Stimulated activated CD8-positive, alpha-beta memory T cell treated with anti-CD3 and anti-CD28 coated beads, Interleukin-7, amount 100 ng/mL, for 48 hours (primary cell): ENCODE data around the gene ZNF862.
"Not testable (repeated sequence)": the region's sequence is repeated elsewhere in the genome, so short reads cannot be mapped to it uniquely, and the experiment has no call there.

ENCODE experiments used
- DNase-seq, 2 donors: peaks; one replicate each; pipeline ENCODE4 v3.0.0-alpha.2; 2020; ENCODE audit warnings: low read depth in 1 of 2; ENCODE audit errors: extremely low read depth in 1 of 2

The ZNF862 gene

DNA sequence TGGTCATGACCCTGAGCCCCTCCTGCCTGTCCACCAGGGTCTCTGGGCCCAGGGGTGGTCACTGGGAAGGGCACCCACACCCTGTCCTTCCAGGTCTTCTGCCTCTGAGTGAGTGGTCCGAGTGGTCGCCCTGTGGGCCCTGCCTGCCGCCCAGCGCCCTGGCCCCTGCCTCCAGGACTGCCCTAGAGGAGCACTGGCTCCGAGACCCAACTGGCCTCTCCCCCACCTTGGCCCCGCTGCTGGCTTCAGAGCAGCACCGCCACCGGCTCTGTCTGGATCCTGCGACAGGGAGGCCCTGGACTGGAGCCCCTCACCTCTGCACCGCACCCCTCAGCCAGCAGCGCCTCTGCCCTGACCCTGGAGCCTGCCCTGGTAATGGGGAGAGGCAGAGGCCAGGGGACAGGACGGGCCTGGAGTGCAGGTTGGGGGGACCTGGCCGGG is 13.9 kb upstream of the ZNF862 start:
- no peak for DNase-seq

DNA sequence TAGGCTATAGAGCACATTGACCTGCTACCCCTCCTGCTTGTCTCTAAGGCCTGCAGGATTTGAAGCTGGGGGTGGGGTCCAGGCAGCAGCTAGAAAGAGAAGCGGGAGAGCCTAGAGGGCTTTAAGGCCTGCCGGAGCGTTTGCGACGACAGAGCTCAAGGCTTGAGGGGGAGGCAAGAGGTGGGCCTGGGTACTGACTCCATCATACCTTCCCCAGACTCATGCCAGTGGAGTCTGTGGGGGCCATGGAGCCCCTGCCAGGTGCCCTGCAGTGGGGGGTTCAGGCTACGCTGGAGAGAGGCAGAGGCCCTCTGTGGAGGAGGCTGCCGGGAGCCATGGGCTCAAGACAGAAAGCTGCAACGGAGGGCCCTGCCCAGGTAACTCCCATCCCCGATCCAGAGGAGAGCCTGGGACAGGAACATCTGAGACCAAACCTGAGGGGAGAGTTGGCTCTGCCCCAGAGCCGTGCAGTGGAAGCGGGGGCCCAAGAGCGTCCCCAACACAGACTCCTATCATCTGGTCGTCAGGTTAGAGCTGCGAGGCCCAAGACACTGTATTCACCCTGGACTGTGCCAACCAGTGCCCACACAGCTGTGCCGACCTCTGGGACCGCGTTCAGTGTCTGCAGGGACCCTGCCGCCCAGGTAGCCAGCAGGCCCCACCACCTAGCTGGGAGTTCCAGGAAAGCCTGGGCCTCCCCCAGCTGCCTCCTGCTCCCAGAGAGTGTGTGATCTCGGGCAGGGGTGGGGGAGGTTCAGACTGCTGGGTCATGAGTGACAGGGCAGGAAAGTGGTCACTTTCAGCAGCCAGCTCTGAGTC is 13.2 kb upstream of the ZNF862 start:
- no peak for DNase-seq

- DNase-seq: no peak
These were observed 12.4 kb upstream of the ZNF862 start for GRCh38 chr7:149825567-149826343.

DNA sequence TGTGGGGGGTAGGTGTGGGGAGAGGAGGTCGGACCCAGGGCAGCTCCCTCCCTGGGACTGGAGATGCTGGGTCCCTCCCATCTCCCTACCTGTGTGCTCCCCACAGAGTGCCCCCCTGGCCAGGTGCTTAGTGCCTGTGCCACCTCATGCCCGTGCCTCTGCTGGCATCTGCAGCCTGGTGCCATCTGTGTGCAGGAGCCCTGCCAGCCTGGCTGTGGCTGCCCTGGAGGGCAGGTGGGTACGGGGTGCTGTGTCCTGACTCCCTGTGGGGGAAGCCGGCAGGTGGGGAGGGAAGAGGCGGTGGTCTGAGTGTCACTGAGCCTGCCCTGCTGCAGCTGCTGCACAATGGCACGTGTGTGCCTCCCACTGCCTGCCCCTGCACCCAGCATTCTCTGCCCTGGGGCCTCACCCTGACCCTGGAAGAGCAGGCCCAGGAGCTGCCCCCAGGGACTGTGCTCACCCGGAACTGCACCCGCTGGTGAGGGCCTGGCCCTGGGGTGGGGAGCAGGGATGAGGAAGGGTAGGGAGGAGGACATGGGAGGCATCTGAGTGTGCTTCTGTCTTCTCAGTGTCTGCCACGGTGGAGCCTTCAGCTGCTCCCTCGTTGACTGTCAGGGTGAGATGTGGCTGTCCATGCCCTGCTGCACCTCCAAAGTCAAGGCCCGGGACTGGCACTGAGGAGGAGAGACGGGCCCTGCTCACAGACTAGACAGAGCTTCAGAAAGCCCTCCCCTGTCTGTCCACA is 11.7 kb upstream of the ZNF862 start:
- no peak for DNase-seq

DNA sequence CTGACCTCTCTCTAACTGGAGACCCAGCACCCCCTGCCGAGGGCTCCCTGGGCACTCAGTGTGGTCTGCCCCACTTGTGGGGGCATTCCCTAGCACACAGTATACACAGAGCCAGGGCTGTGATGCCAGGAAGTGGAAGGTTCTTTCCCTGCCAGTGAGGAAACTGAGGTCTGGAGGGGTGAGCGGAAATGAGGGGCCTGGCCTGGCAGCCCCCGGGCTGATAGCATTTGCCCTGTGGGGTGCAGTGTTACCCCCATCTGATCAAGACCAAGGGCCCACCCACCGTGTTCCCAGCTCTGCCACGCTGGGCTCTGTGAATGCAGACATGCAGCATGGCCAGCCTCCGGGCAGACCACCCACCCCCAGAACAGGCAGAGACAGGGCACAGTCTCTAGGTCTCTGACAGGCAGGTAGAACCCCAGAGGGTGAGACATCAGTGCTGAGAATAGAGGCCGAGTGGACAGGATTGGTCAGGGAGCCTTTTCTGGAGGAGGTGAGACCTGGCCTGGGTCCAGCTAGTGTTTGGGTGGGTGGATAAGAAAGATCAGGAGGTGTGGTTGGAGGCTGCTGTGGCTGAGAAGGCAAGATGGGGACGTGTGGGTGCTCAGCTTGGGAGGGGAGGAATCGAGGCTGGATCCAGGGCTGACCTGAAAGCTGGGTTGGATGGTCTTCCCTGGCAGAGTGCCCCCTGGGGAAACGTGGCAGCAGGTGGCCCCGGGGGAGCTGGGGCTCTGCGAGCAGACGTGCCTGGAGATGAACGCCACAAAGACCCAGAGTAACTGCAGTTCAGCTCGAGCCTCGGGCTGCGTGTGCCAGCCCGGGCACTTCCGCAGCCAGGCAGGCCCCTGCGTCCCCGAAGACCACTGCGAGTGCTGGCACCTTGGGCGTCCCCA is 10.8 kb upstream of the ZNF862 start:
- no peak for DNase-seq

DNA sequence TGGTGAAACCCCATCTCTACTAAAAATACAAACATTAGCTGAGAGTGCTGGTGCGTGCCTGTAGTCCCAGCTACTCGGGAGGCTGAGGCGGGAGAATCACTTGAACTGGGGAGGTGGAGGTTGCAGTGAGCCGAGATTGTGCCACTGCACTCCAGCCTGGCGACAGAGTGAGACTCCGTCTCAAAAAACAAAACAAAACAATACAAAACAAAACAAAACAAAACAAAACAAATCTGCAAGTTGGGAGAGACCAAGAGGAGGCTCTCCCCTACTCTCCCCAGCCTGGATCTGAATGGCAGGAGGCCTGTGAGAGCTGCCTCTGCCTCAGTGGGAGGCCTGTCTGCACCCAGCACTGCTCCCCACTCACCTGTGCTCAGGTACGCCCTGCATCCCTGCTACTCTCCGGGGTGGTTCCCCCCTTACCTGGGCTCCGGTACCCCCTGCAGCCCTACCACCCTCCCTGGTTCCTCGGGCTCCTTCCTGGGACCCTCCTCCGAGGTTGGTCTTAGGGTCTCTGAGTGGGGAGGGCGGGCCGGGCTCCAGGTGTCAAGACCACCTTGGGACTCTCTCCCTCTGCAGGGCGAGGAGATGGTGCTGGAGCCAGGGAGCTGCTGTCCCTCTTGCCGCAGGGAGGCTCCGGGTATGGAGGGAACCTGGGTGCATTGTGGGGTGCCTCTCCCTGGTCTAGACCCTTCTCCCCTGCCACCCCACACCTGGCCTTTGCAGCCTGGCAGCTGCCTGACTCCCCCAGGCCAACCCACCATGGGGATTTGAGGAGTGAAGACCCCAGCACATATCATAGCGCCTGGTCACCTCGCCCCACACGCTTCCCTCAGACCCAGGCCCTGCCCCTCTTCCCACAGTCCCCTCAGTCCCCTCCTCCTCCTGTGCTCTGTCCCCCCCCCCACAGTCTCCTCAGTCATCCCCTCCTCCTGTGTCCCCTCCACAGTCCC is 9.5 kb upstream of the ZNF862 start:
- DNase-seq: no peak

- DNase-seq: not testable (repeated sequence)
These were observed 7.6 kb upstream of the ZNF862 start for GRCh38 chr7:149830527-149830926.

DNA sequence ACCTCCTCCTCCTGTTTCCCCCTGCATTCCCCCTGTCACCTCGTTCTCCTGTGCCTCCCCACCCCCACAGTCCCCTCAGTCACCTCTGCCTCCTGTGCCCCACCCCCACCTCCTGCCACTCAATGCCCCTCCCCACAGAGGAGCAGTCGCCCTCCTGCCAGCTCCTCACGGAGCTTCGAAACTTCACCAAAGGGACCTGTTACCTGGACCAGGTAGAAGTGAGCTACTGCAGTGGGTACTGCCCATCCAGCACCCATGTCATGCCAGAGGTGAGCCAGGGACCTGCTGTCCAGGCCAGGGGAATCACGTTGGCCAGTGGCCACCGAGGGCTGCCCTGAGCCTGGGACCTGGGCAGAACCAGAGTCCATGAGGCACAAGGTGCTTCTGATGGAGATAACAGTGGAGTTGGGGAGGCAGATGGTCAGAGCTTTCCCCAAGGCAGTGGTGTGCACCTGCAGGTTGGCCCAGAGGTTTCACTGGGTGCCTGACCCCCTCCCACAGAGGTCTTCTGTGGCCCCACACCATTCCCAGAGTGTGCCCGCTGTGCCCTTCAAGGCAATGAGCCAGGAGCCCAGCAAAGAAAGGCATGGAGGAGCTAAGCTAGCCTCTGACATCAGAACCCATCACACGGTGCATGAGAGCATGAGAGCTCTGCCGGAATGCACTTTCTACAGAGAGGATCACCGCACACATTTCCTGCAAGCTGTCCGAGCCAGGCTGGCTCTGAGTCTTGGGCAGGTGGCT is 7.0 kb upstream of the ZNF862 start:
- DNase-seq: no peak

GRCh38 chr7:149831741-149832219 is 6.4 kb upstream of the ZNF862 start:
- DNase-seq: no peak

- no peak for DNase-seq
These were observed 5.7 kb upstream of the ZNF862 start for GRCh38 chr7:149832332-149833041.

- DNase-seq: no peak
These were observed 4.6 kb upstream of the ZNF862 start for GRCh38 chr7:149833495-149834130.

GRCh38 chr7:149834601-149835000 is 3.6 kb upstream of the ZNF862 start:
- DNase-seq: no peak

- no peak for DNase-seq
These were observed 1.7 kb upstream of the ZNF862 start for GRCh38 chr7:149836434-149836833.

DNA sequence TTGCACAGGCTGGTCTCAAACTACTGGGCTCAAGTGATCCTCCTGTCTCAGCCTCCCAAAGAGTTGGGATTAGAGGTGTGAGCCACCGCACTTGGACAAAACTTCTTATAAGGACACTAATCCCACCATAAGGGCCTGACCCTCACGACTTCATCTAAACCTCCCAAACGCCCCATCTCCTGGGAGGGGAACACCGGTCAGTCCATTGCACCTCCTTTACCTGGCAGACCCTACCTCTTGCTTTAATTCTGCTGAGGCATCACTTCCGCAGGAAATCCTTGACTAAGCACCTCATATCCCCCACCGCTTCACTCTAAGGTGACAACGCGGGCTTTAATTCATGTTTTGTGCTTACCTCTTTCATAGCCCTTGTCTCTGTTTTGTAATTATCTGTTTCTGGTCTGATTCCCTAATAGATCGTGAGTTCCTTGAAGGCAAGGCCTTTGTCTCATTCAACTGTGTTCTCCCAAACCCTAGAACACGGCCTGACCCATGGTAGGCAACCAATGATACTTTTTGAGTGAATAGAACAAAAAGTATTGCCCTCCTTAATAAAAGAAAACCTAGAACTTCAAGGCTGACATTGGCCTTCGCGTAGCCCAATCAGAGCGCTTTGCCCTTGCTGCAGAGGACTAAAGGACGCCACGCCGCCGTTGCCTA is 481 bp upstream of the ZNF862 start:
- DNase-seq: no peak

- DNase-seq: no peak
These were observed 825 bp downstream of the ZNF862 start for GRCh38 chr7:149838992-149839408.

- no peak for DNase-seq
These were observed 1.8 kb downstream of the ZNF862 start for GRCh38 chr7:149839933-149840332.

DNA sequence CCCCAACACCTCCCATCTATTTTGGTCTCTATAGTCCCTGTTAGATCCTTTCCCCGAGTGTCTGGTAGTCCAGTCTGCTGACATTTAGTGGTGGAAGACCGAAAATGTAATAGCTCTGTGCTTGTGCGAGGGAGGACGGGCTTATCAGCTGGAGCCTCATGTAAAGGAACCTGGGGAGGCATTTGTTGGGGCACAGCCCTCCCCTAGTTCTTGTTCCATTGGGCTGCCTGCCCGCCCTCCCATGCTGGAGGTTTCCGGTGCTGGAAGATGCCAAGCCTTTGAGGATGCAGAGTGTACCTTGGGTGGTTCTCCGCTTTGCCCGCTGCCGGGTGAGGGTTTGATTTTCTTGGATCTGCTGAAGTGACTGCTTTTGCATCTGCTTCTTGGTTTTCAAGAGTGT is 5.4 kb downstream of the ZNF862 start:
- DNase-seq: no peak
